Activated CD4-positive, alpha-beta T cell treated with anti-CD3 and anti-CD28 coated beads, Interleukin-2, amount 50 U/mL, for 48 hours (primary cell): ENCODE data around the gene SORD.
"Not testable (repeated sequence)": the region's sequence is repeated elsewhere in the genome, so short reads cannot be mapped to it uniquely, and the experiment has no call there.

Experiments
- DNase-seq, 2 experiments: peaks; one replicate each; pipeline ENCODE4 v3.0.0-alpha.2; 2020

SORD gene

DNA sequence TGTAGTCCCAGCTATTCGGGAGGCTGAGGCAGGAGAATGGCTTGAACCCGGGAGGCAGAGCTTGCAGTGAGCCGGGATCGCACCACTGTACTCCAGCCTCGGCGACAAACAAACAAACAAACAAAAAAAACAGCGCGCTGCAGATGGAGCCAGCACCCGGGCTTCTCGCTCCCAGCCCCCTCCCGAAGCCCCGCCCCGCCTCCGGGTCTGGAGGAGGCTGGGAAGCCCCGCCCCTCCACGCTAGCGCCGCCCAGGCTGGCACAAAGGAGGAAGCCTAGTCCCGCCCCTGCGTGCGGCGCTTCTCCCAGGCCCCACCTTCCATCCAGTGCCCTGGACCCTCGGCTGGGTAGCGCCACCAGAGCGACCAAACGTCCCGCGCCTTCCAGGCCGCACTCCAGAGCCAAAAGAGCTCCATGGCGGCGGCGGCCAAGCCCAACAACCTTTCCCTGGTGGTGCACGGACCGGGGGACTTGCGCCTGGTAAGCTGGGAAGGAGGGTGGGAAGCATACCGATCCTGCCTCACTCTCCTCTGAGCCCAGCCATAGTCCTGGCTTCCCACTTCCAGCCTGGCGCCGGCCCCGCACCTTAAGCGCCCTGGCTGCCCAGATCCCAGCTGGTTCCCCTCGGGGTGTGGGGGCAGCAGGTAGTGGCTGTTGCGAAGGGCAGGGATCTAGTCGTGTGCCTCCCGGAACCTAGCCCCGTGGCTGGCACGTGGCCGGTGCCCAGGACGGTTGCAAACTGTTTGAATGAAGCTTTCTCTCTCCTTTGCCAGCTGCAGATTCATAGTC, at the start of gene SORD:
Gene SORD, plus strand, starts transcription at position 325 of the 788 bp plus-strand sequence. Its CDS starts 89 bp downstream, at position 414.
- peak; percentile 96 to 97 for DNase-seq

GRCh38 chr15:44976183-44976582, 46.8 kb upstream of the SORD start:
- not testable (repeated sequence) for DNase-seq

GRCh38 chr15:44977781-44978180, 45.2 kb upstream of the SORD start:
- not testable (repeated sequence) for DNase-seq

GRCh38 chr15:44979617-44980339, 43.2 kb upstream of the SORD start:
- DNase-seq = not testable (repeated sequence)

DNA sequence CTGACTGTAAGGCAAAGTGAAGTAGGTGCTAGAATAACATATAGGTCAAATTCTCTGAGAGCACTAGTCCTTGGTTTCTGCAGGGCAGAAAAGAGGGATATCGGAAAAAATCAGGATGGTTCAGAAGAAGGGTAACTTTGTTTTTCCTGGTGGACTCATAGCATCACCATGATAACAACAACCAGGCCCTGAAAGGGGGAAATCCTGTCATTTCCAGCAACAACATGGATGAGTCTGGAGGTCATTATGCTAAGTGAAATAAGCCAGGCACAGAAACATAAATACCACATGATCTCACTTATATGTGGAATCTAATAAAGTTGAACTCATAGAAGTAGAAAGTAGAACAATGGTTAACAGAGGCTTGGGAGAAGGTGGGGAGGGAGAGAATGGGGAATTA, 38.9 kb upstream of the SORD start:
- not testable (repeated sequence) for DNase-seq

DNA sequence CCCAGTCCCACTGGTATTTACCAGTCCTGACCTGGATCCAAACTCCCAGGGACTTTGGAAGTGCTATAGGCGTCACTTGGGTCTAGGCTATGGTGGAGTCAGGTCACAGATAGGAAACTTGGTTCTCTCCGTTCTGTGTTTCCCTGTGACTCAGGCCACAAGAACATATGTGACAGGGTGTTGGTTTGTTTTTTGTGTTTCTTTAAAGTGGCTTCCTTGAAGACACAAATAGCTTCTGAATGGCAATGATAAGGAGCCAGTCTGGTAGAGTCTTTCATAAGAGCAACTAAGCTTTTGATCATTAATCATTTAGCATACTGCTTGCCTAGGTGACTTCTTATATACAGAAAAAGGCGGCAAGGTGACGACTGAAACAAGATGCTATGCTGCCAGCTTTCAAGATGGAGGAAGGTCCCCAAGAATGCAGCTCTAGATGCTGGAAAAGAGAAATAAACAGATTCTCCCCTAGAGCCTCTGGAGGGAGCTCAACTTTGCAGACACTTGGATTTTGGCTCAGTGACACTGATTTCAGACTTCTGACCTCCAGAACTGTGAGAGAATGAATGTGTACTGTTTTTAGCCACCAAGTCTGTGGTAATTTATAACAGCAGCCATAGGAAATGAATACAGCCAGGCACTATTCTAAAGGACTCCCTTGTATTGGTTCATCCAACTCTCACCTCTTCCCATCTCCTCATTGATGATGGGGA, 36.5 kb upstream of the SORD start:
- DNase-seq = not testable (repeated sequence)

GRCh38 chr15:44987711-44988110, 35.3 kb upstream of the SORD start:
- not testable (repeated sequence) for DNase-seq

DNA sequence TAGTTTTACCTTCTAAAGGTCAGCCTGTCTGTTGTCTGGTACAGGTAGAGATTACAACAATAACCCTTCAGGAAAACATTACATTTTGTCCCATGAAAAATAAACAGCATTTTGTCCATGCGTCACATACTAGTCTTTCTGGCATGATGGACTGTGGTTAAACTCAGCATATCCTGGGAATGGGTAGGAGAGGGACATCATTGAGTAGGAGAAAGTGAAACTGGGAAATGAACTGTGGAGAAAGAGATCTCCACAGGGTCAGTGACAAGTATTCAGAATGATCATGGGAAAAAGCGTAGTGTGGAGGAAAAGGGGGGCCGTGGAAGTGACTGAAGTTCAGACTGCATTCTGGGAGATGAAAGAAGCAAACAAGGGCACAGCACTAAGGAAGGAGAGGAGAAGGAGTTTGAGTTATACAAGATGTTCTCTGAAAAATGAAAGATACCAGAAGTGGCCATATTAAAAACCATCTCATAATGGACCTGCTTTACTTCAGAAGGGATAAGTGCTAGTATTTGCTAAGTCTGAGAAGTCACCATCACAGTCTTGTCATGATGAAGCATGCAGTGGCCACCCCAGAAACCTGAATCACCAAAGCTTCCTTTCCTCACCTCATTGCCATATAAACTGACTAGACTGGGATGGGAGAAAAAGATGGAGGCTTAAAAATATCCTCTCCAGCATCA, 34.7 kb upstream of the SORD start:
- DNase-seq = not testable (repeated sequence)

DNA sequence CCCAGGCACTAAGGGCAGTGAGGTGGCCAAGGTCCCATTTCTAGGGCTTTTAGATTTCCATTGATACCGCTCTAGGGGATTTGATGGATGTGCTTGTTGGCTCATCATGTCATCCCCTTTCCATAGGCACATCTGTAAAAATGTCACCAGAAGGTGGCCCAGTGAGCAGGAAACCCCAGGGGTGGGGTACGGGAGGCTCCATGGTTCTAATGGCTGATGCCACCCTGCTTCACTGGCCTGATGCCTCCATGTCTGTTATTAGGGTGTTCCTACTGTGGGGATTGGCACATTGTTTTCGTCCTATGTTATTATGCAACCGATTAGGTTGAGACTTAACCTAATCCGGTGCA, 34.1 kb upstream of the SORD start:
- not testable (repeated sequence) for DNase-seq

DNA sequence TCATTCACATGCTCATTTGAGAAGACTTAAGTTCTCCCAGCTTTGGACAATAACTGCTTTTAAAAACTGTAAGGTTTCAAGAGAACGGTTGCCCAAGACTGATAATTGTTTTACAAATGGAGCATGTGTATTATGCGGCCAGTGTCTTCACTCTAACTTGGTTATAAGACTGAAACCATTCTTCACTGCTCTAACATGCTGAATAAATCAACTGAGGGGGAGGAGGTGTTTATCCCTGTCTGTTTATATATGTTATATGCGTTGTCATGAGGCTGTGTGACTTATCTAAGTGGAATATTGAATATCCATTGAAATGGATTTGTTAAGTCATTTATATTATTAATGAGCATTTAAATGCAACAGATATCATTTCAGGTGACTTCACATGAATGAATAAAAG, 25.4 kb upstream of the SORD start:
- DNase-seq = not testable (repeated sequence)

GRCh38 chr15:44999105-44999504, 23.9 kb upstream of the SORD start:
- DNase-seq = no peak

GRCh38 chr15:45001180-45001579, 21.8 kb upstream of the SORD start:
- DNase-seq = not testable (repeated sequence)

- DNase-seq = not testable (repeated sequence)
These were observed 19.1 kb upstream of the SORD start for GRCh38 chr15:45003731-45004410.

GRCh38 chr15:45004590-45005175, 18.3 kb upstream of the SORD start:
- DNase-seq = not testable (repeated sequence)

- no peak for DNase-seq
These were observed 13.9 kb upstream of the SORD start for GRCh38 chr15:45009046-45009445.

DNA sequence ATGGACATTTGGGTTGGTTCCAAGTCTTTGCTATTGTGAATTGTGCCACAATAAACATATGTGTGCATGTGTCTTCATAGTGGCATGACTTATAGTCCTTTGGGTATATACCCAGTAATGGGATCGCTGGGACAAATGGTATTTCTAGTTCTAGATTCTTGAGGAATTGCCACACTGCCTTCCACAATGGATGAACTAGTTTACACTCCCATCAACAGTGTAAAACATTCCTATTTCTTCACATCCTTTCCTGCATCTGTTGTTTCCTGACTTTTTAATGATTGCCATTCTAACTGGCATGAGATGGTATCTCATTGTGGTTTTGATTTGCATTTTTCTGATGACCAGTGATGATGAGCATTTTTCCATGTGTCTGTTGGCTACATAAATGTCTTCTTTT, 7.9 kb upstream of the SORD start:
- not testable (repeated sequence) for DNase-seq

DNA sequence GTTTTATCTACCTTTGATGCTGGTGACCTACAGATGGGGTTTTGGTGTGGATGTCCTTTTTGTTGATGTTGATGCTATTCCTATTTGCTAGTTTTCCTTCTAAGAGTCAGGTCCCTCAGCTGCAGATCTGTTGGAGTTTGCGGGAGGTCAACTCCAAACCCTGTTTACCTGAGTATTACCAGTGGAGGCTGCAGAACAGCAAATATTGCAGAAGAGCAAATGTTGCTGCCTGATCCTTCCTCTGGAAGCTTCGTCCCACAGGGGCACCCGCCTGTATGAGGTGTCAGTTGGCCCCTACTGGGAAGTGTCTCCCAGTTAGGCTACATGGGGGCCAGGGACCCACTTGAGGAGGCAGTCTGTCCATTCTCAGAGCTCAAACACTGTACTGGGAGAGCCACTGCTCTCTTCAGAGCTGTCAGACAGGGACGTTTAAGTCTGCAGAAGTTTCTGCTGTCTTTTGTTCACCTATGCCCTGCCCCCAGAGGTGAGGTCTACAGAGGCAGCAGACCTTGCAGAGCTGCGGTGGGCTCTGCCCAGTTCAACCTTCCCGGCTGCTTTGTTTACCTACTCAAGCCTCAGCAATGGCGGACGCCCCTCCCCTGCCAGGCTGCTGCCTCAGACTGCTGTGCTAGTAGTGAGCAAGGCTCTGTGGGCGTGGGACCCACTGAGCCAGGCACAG, 2.6 kb upstream of the SORD start:
- DNase-seq = not testable (repeated sequence)

GRCh38 chr15:45020901-45021259, 2.1 kb upstream of the SORD start:
- DNase-seq = not testable (repeated sequence)

DNA sequence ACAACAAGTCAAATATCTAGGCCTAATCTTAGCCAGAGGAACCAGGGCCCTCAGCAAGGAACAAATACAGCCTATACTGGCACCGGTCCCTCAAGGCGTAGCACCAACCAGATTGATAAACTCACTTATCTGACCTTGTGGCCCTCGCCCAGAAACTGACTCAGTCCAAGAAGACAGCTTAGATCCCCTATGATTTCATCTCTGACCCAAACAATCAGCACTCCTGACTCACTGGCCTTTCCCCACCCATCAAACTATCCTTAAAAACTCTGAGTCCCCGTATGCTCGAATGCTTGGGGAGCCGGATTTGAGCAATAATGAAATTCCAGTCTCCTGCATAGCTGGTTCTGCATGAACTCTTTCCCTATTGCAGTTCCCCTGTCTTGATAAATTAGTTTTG, 1.6 kb upstream of the SORD start:
- DNase-seq = no peak

GRCh38 chr15:45023659-45024225, 747 bp downstream of the SORD start:
- peak in 1 of 2 experiments; percentile 6 for DNase-seq

DNA sequence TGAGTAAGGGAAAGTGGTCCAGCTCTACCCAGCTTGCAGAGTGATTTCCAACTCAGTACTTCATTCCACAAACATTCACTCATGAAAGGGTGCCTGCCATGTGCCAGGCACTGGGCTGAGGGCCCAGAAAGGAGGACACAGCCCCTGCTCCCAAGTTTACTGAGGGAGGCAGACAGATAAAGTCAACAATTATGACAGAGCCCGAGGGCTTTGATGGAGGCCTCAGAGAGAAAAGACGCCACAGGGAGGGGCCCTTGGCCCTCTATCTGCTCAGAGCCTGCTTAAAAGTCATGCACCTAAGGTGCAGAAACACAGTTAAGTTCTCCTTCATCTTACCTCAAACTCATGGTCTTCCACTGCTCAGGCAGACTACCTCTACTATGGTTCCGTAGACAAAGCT, 1.7 kb downstream of the SORD start:
- DNase-seq = not testable (repeated sequence)
